ENCODE measurements around the gene NPLOC4.

The NPLOC4 gene

DNA sequence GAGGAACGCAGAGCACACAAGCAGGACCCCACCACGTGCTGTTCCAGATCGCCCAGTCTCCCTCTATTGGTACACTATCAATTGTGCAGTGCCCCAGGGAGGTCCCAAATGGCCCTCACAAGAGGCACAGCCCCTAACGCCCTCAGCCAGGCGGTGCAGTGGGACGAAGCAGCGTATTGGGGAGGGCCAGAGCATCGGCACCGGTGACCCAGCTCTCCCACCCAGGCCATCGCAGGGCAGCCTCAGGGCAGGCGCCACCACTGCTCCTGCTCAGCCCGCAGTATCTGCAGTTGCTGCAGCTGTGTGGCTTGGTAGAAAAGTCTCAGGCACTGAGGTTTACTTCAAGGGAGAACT lies 78.8 kb downstream of the NPLOC4 start:
- Histone ChIP-seq H3K36me3 (ENCODE audit: insufficient read depth, low read length) (peaks cover 57% of the 10 kb centered on the region; the same call in 1 of the 2 replicates), H3K4me2 (ENCODE audit: low read depth, low read length, poor library complexity, severe bottlenecking) (no peak overlapping the region), H3K4me1 (ENCODE audit: insufficient read depth, low read length, poor library complexity, severe bottlenecking) (peaks cover 11% of the 10 kb centered on the region), H3K4me3 (ENCODE audit: low read length, poor library complexity, severe bottlenecking) (no peak overlapping the region), H3K27me3 (ENCODE audit: insufficient read depth, low read length, poor library complexity, severe bottlenecking) (no peaks in the 10 kb centered on the region), H4K20me1 (ENCODE audit: insufficient read depth, low read length, poor library complexity, severe bottlenecking) (no peaks in the 10 kb centered on the region), H3K9ac (ENCODE audit: low read depth, low read length, poor library complexity, severe bottlenecking) (no peak overlapping the region), H2AFZ (ENCODE audit: low read length) (no peak overlapping the region), H3K9me2 (replicated peaks; ENCODE audit: low read depth, low read length) (no peaks in the 10 kb centered on the region), H3K79me2 (ENCODE audit: insufficient read depth, low read length) (no peaks in the 10 kb centered on the region), H3F3A (ENCODE audit: low read depth) (0 out of 2 replicates have a peak, but pooled peaks cover 4% of the 10 kb centered on the region), H3K9me3 (ENCODE audit: insufficient read depth, low read depth, low read length) (no peaks in the 10 kb centered on the region)
- TF ChIP-seq, protein P1, sequence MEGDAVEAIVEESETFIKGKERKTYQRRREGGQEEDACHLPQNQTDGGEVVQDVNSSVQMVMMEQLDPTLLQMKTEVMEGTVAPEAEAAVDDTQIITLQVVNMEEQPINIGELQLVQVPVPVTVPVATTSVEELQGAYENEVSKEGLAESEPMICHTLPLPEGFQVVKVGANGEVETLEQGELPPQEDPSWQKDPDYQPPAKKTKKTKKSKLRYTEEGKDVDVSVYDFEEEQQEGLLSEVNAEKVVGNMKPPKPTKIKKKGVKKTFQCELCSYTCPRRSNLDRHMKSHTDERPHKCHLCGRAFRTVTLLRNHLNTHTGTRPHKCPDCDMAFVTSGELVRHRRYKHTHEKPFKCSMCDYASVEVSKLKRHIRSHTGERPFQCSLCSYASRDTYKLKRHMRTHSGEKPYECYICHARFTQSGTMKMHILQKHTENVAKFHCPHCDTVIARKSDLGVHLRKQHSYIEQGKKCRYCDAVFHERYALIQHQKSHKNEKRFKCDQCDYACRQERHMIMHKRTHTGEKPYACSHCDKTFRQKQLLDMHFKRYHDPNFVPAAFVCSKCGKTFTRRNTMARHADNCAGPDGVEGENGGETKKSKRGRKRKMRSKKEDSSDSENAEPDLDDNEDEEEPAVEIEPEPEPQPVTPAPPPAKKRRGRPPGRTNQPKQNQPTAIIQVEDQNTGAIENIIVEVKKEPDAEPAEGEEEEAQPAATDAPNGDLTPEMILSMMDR (conservative IDR thresholded peaks at IDR 0.05; ENCODE audit: low read length) = no peak
- TF ChIP-seq EZH2phosphoT487 (IDR thresholded peaks at IDR 0.05; ENCODE audit: borderline replicate concordance) = no peak

DNA sequence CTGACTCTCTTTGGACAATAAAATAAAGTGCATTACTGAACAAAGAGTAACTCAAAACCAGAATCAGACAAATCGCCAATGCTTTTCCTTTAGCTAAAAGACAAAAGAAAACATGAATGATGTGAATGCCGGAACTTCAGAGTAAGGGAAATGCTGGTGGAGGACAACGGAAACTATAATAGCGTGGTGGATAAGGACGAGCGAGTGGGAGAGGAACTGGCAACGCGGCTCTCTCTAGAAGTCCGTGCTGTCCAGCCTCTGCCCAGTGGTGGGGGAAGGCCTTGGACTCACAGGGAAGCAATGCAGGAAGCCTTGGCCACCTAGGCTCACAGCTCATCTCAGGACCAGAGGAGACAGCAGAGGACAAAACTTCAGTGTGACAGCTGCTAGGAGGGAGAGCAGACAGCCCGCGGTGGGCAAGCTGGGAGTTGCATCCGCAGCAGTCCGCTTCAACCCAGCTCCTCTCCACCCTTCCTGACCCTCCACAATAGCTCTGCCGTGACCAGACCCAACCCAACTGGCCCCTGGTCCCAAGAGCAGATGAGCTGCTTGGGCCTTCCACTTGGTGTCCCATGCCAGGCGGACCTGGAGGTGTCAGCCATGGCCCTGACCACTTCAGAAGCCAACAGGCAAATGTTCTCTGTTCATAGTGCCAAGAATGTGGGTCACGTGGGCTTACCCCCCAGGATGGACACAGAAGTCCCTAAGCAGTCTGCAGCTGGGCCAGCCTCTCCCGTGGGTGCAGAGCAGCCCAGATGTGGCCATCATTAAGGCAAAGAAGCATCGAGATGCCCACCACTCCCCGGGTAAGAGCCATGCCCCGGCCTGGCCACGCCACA lies 79.4 kb downstream of the NPLOC4 start:
- Histone ChIP-seq H3F3A (ENCODE audit: low read depth) (peaks cover 8% of the 10 kb centered on the region; the same call in 1 of the 2 replicates), H3K36me3 (ENCODE audit: insufficient read depth, low read length) (peaks cover 52% of the 10 kb centered on the region; the same call in 1 of the 2 replicates), H4K20me1 (ENCODE audit: insufficient read depth, low read length, poor library complexity, severe bottlenecking) (peaks cover 3% of the 10 kb centered on the region), H3K4me2 (ENCODE audit: low read depth, low read length, poor library complexity, severe bottlenecking) (no peak overlapping the region), H3K79me2 (ENCODE audit: insufficient read depth, low read length) (no peaks in the 10 kb centered on the region), H3K4me1 (ENCODE audit: insufficient read depth, low read length, poor library complexity, severe bottlenecking) (peaks cover 11% of the 10 kb centered on the region), H3K9me3 (ENCODE audit: insufficient read depth, low read depth, low read length) (no peaks in the 10 kb centered on the region), H2AFZ (ENCODE audit: low read length) (no peak overlapping the region), H3K27me3 (ENCODE audit: insufficient read depth, low read length, poor library complexity, severe bottlenecking) (no peaks in the 10 kb centered on the region), H3K9ac (ENCODE audit: low read depth, low read length, poor library complexity, severe bottlenecking) (no peak overlapping the region), H3K4me3 (ENCODE audit: low read length, poor library complexity, severe bottlenecking) (no peak overlapping the region), H3K9me2 (replicated peaks; ENCODE audit: low read depth, low read length) (no peaks in the 10 kb centered on the region)
- TF ChIP-seq, protein P1 (conservative IDR thresholded peaks at IDR 0.05; ENCODE audit: low read length) = no peak
- no peak for TF ChIP-seq EZH2phosphoT487 (IDR thresholded peaks at IDR 0.05; ENCODE audit: borderline replicate concordance)

DNA sequence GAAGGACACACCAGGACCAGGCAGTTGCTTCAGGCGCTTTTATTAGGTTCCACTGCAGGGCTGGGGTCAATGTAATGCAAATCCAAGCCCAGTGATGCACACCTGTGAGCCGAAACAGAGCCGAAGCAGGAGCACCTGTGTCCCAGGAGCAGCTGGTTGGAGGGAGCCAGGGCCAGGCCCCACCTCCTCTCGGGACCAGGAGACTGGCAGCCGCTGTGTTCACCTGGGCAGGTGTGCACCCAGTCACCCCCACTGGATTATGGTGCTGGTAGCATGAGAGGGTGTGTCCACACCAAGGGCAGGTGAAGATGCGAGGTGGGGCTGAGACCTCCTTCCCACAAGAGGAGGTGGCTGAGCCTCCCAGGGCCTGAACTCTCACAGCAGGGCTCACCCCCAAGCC lies 80.0 kb downstream of the NPLOC4 start:
- H4K20me1 ChIP-seq (ENCODE audit: insufficient read depth, low read length, poor library complexity, severe bottlenecking) = peaks cover 6% of the 10 kb centered on the region
- H3K9me2 ChIP-seq (replicated peaks; ENCODE audit: low read depth, low read length) = no peaks in the 10 kb centered on the region
- H3K79me2 ChIP-seq (ENCODE audit: insufficient read depth, low read length) = peaks cover 4% of the 10 kb centered on the region; the same call in 1 of the 2 replicates
- no peak for TF ChIP-seq EZH2phosphoT487 (IDR thresholded peaks at IDR 0.05; ENCODE audit: borderline replicate concordance)
- TF ChIP-seq, protein P1 (conservative IDR thresholded peaks at IDR 0.05; ENCODE audit: low read length) = no peak
- H3K36me3 ChIP-seq (ENCODE audit: insufficient read depth, low read length) = peaks cover 48% of the 10 kb centered on the region; the same call in 1 of the 2 replicates
- no peak overlapping the region for H3K4me2 ChIP-seq (ENCODE audit: low read depth, low read length, poor library complexity, severe bottlenecking)
- no peaks in the 10 kb centered on the region for H3K9me3 ChIP-seq (ENCODE audit: insufficient read depth, low read depth, low read length)
- H2AFZ ChIP-seq (ENCODE audit: low read length) = no peak overlapping the region
- H3K27me3 ChIP-seq (ENCODE audit: insufficient read depth, low read length, poor library complexity, severe bottlenecking) = no peaks in the 10 kb centered on the region
- H3K9ac ChIP-seq (ENCODE audit: low read depth, low read length, poor library complexity, severe bottlenecking) = no peak overlapping the region
- peaks cover 10% of the 10 kb centered on the region; the same call in 1 of the 2 replicates for H3F3A ChIP-seq (ENCODE audit: low read depth)
- peaks cover 11% of the 10 kb centered on the region for H3K4me1 ChIP-seq (ENCODE audit: insufficient read depth, low read length, poor library complexity, severe bottlenecking)
- H3K4me3 ChIP-seq (ENCODE audit: low read length, poor library complexity, severe bottlenecking) = no peak overlapping the region

Measured in Loucy (cell line).